HEK293 (cell line): ENCODE measurements around the gene FNDC11.

ENCODE experiments used
- CTCF ChIA-PET: fragments of 350-600 bp; formaldehyde crosslinking; extraction: SDS; loops from one replicate; lab custom pipeline; 2021; ENCODE audit warnings: antibody characterized with exemption; lab: Yijun Ruan, JAX
- POLR2A ChIA-PET: fragments of 300-600 bp; formaldehyde crosslinking; extraction: SDS; loops from one replicate; lab custom pipeline; 2020; ENCODE audit warnings: antibody characterized with exemption, inconsistent platforms; lab: Yijun Ruan, JAX
- H3K27ac ChIP-seq: fragments of 200-500 bp; sonication (Bioruptor generic); 2 replicates; pipeline ENCODE4 v1.5.1; 2014; ENCODE audit warnings: low read depth, low read length, control low read depth, inconsistent platforms; ENCODE audit errors: extremely low read depth
- H3K36me3 ChIP-seq, 2 experiments: fragments of 200-500 bp in 1 of 2; sonication (Bioruptor generic) in 1 of 2; 1 replicate in 1 of 2; 2 replicates in 1 of 2; pipeline ENCODE4 v1.5.1; 2014 to 2017; ENCODE audit warnings: inconsistent platforms in 2 of 2, low read length in 2 of 2; ENCODE audit not compliant: control insufficient read depth in 2 of 2, insufficient read depth in 1 of 2
- H3K4me1 ChIP-seq: fragments of 200-500 bp; sonication (Bioruptor generic); 2 replicates; pipeline ENCODE4 v1.5.1; 2014; ENCODE audit warnings: mild to moderate bottlenecking, low read length, inconsistent platforms; ENCODE audit not compliant: control insufficient read depth, insufficient read depth
- H3K4me3 ChIP-seq: 2 replicates; pipeline ENCODE4 v1.5.1; 2011; ENCODE audit warnings: low read depth, mild to moderate bottlenecking, control low read depth, low read length, moderate library complexity
- H3K9me3 ChIP-seq: fragments of 200-500 bp; sonication (Bioruptor generic); 2 replicates; pipeline ENCODE4 v1.5.1; 2014; ENCODE audit warnings: low read depth, low read length, inconsistent platforms; ENCODE audit not compliant: control insufficient read depth, insufficient read depth
- IKZF3 ChIP-seq: fragments of 450-650 bp; IDR thresholded peaks from 2 replicates; pipeline ENCODE4 v1.5.0; 2018; ENCODE audit warnings: missing biosample characterization, mild to moderate bottlenecking, missing genetic modification characterization, moderate library complexity
- KLF10 ChIP-seq: fragments of 450-650 bp; IDR thresholded peaks from 2 replicates; pipeline ENCODE4 v1.5.1; 2018; ENCODE audit warnings: missing biosample characterization, mild to moderate bottlenecking, missing genetic modification characterization
- KLF8 ChIP-seq: fragments of 450-650 bp; formaldehyde crosslinking; IDR thresholded peaks from 2 replicates; pipeline ENCODE4 v1.5.1; 2016; ENCODE audit warnings: missing biosample characterization, missing genetic modification characterization
- PRDM6 ChIP-seq: fragments of 450-650 bp; formaldehyde crosslinking; IDR thresholded peaks from 2 replicates; pipeline ENCODE4 v1.5.1; 2017; ENCODE audit warnings: missing biosample characterization, missing genetic modification characterization
- RBAK ChIP-seq: fragments of 450-650 bp; formaldehyde crosslinking; IDR thresholded peaks from 2 replicates; pipeline ENCODE4 v1.5.1; 2016; ENCODE audit warnings: missing biosample characterization, missing genetic modification characterization
- SETDB1 ChIP-seq: IDR thresholded peaks from one replicate; pipeline ENCODE4 v1.6.1; 2017; ENCODE audit warnings: mild to moderate bottlenecking, low read length, moderate library complexity, mixed read lengths; ENCODE audit not compliant: insufficient read length
- TSHZ1 ChIP-seq: fragments of 450-650 bp; formaldehyde crosslinking; IDR thresholded peaks from 2 replicates; pipeline ENCODE4 v1.5.1; 2016; ENCODE audit warnings: missing biosample characterization, missing genetic modification characterization, borderline replicate concordance
- ZBTB26 ChIP-seq: fragments of 450-650 bp; formaldehyde crosslinking; optimal IDR thresholded peaks from 2 replicates; pipeline ENCODE3; 2016; ENCODE audit warnings: missing biosample characterization, mild to moderate bottlenecking, missing genetic modification characterization
- ZFP41 ChIP-seq: fragments of 450-650 bp; formaldehyde crosslinking; IDR thresholded peaks from 2 replicates; pipeline ENCODE4 v1.5.1; 2016; ENCODE audit warnings: missing biosample characterization, missing genetic modification characterization, borderline replicate concordance
- ZIC2 ChIP-seq: fragments of 450-650 bp; formaldehyde crosslinking; IDR thresholded peaks from 2 replicates; pipeline ENCODE4 v1.5.1; 2016; ENCODE audit warnings: missing biosample characterization, missing genetic modification characterization
- ZNF223 ChIP-seq: fragments of 450-650 bp; formaldehyde crosslinking; IDR thresholded peaks from 2 replicates; pipeline ENCODE4 v1.5.1; 2016; ENCODE audit warnings: missing biosample characterization, missing genetic modification characterization
- ZNF26 ChIP-seq: fragments of 450-650 bp; formaldehyde crosslinking; IDR thresholded peaks from 2 replicates; pipeline ENCODE4 v1.5.1; 2016; ENCODE audit warnings: missing biosample characterization, missing genetic modification characterization
- ZNF449 ChIP-seq: fragments of 450-650 bp; formaldehyde crosslinking; IDR thresholded peaks from 2 replicates; pipeline ENCODE4 v1.5.1; 2017; ENCODE audit warnings: missing biosample characterization, mild to moderate bottlenecking, missing genetic modification characterization, moderate library complexity
- ZNF623 ChIP-seq: fragments of 450-650 bp; formaldehyde crosslinking; IDR thresholded peaks from 2 replicates; pipeline ENCODE4 v1.5.1; 2016; ENCODE audit warnings: missing biosample characterization, missing genetic modification characterization

The FNDC11 gene

GRCh38 chr20:63520504-63520933 is 33.4 kb upstream of the FNDC11 start, which contains the start of gene PPDPF:
PPDPF (plus strand) TSS chr20:63520765; CDS start chr20:63521309, 544 bp downstream.
- no peaks in the 10 kb centered on the region for H3K9me3 ChIP-seq
- no peak for TF ChIP-seq ZIC2 (tag by site-specific recombination)
- TF ChIP-seq SETDB1 = no peak
- peak; percentile 7; the same call in 1 of the 2 replicates for TF ChIP-seq KLF8 (tag by site-specific recombination)
- TF ChIP-seq PRDM6 = no peak
- TF ChIP-seq IKZF3 = no peak
- TF ChIP-seq ZFP41 (tag by site-specific recombination) = no peak
- no peak for TF ChIP-seq TSHZ1
- TF ChIP-seq KLF10 (tag by site-specific recombination) = peak; percentile 79
- TF ChIP-seq ZBTB26 (tag by site-specific recombination) = peak; percentile 64
- no peak for TF ChIP-seq ZNF623
- no peak for TF ChIP-seq RBAK (tag by site-specific recombination)
- TF ChIP-seq ZNF449 (tag by site-specific recombination) = peak; percentile 76; the same call in 1 of the 2 replicates
- TF ChIP-seq ZNF26 (tag by site-specific recombination) = no peak
- TF ChIP-seq ZNF223 = no peak
- peak within 1 kb of the TSS; percentile 42; the same call in 1 of the 2 replicates for H3K27ac ChIP-seq
- ChIA-PET CTCF (interaction anchor here (1.8 kb wide), 1 partner anchor 24 kb away, joined by 9 read pairs; no protein-coding TSS in a partner anchor), POLR2A (interaction anchor here (0.5 to 2.4 kb wide), 14 partner anchors 8 to 690 kb away, joined by 3 to 12 read pairs (median 4); partner anchors contain the start of genes HELZ2 and TPD52L2)
- peaks cover 0 to 24% of the 10 kb centered on the region in 2 experiments; a peak in 1 of 3 replicates for H3K36me3 ChIP-seq
- peak within 1 kb of the TSS; percentile 71 for H3K4me3 ChIP-seq
- H3K4me1 ChIP-seq = no peaks in the 10 kb centered on the region
